ENCODE results near the gene CLTB.

The CLTB gene

GRCh38 chr5:176381979-176382378 lies 34.4 kb downstream of the CLTB start:
- DNase-seq (ENCODE audit: low spot score): no peak

- no peak for DNase-seq (ENCODE audit: low spot score)
These were observed 34.9 kb downstream of the CLTB start for GRCh38 chr5:176381423-176381822.

GRCh38 chr5:176379881-176380280 lies 36.5 kb downstream of the CLTB start:
- no peak for DNase-seq (ENCODE audit: low spot score)

- DNase-seq (ENCODE audit: low spot score): no peak
These were observed 43.1 kb downstream of the CLTB start for GRCh38 chr5:176373100-176373818.

GRCh38 chr5:176371621-176372539 lies 44.5 kb downstream of the CLTB start:
- peak; percentile 73 for DNase-seq (ENCODE audit: low spot score)

- no peak for DNase-seq (ENCODE audit: low spot score)
These were observed 46.2 kb downstream of the CLTB start for GRCh38 chr5:176369934-176370711.

GRCh38 chr5:176368726-176369125 lies 47.6 kb downstream of the CLTB start:
- no peak for DNase-seq (ENCODE audit: low spot score)

- DNase-seq (ENCODE audit: low spot score): no peak
These were observed 50.0 kb downstream of the CLTB start for GRCh38 chr5:176366232-176366894.

- peak; percentile 20 for DNase-seq (ENCODE audit: low spot score)
These were observed 50.7 kb downstream of the CLTB start, which contains the start of gene ARL10 for GRCh38 chr5:176365351-176366231. Gene ARL10, plus strand, starts transcription at chr5:176365487. Its CDS starts 77 bp downstream, at chr5:176365564.

- peak; percentile 17 for DNase-seq (ENCODE audit: low spot score)
These were observed 51.5 kb downstream of the CLTB start for GRCh38 chr5:176364765-176365350.

GRCh38 chr5:176362233-176362490 lies 54.2 kb downstream of the CLTB start:
- no peak for DNase-seq (ENCODE audit: low spot score)

GRCh38 chr5:176361437-176362232 lies 54.7 kb downstream of the CLTB start, which contains the start of gene KIAA1191:
Gene KIAA1191, minus strand, starts transcription at chr5:176361764. Its CDS starts 2,256 bp downstream, at chr5:176359508.
- peak; percentile 89 for DNase-seq (ENCODE audit: low spot score)

- no peak for DNase-seq (ENCODE audit: low spot score)
These were observed 55.4 kb downstream of the CLTB start for GRCh38 chr5:176360894-176361436.

GRCh38 chr5:176359658-176360057 lies 56.7 kb downstream of the CLTB start:
- no peak for DNase-seq (ENCODE audit: low spot score)

GRCh38 chr5:176356179-176356566 lies 60.2 kb downstream of the CLTB start:
- no peak for DNase-seq (ENCODE audit: low spot score)

GRCh38 chr5:176355400-176356178 lies 60.8 kb downstream of the CLTB start:
- no peak for DNase-seq (ENCODE audit: low spot score)

GRCh38 chr5:176353533-176353932 lies 62.8 kb downstream of the CLTB start:
- no peak for DNase-seq (ENCODE audit: low spot score)

- no peak for DNase-seq (ENCODE audit: low spot score)
These were observed 64.0 kb downstream of the CLTB start for GRCh38 chr5:176352116-176352878.

Measured in pons (tissue), 1 donor.